Measurements from ENCODE around the gene TMEM204.

The TMEM204 gene

GRCh38 chr16:1520461-1520860 is 13.0 kb upstream of the TMEM204 start:
- TF ChIP-seq CTCF (IDR thresholded peaks at IDR 0.05; ENCODE audit: borderline replicate concordance, control extremely low read depth, extremely low read depth, insufficient read depth, missing control alignments), result no peak
- DNase-seq (ENCODE audit: low spot score), result no peak
- in situ Hi-C loops (cut with MboI; ENCODE audit: low sequenced_read_pairs, unreplicated experiment), result no loop called here

GRCh38 chr16:1523581-1524245 is 9.8 kb upstream of the TMEM204 start:
- TF ChIP-seq CTCF (IDR thresholded peaks at IDR 0.05; ENCODE audit: borderline replicate concordance, control extremely low read depth, extremely low read depth, insufficient read depth, missing control alignments), result no peak
- in situ Hi-C loops (cut with MboI; ENCODE audit: low sequenced_read_pairs, unreplicated experiment), result no loop called here
- DNase-seq (ENCODE audit: low spot score), result no peak

GRCh38 chr16:1524366-1524765 is 9.1 kb upstream of the TMEM204 start:
- DNase-seq (ENCODE audit: low spot score), result no peak
- in situ Hi-C loops (cut with MboI; ENCODE audit: low sequenced_read_pairs, unreplicated experiment), result no loop called here
- no peak for TF ChIP-seq CTCF (IDR thresholded peaks at IDR 0.05; ENCODE audit: borderline replicate concordance, control extremely low read depth, extremely low read depth, insufficient read depth, missing control alignments)

GRCh38 chr16:1525871-1526607 is 7.4 kb upstream of the TMEM204 start:
- TF ChIP-seq CTCF (IDR thresholded peaks at IDR 0.05; ENCODE audit: borderline replicate concordance, control extremely low read depth, extremely low read depth, insufficient read depth, missing control alignments), result no peak
- no peak for DNase-seq (ENCODE audit: low spot score)
- in situ Hi-C loops (cut with MboI; ENCODE audit: low sequenced_read_pairs, unreplicated experiment), result no loop called here

- no peak for TF ChIP-seq CTCF (IDR thresholded peaks at IDR 0.05; ENCODE audit: borderline replicate concordance, control extremely low read depth, extremely low read depth, insufficient read depth, missing control alignments)
- in situ Hi-C loops (cut with MboI; ENCODE audit: low sequenced_read_pairs, unreplicated experiment), result no loop called here
- DNase-seq (ENCODE audit: low spot score), result no peak
Measured at GRCh38 chr16:1526608-1527555, 6.6 kb upstream of the TMEM204 start.
